Measurements from ENCODE around the gene FOXE1.

GRCh38 chr9:97845130-97845529 is 7.9 kb upstream of the FOXE1 start:
- TF ChIP-seq CTCF (IDR thresholded peaks at IDR 0.05): no peak
- no peak for TF ChIP-seq POLR2A (IDR thresholded peaks at IDR 0.05)

Measured in body of pancreas (tissue), 4 donors.